OCI-LY3 (cell line): ENCODE measurements around the gene KRT1.

Source experiments
- H2AFZ ChIP-seq: fragments of 200-600, 300-600 bp; shearing (Covaris generic); 2 replicates; pipeline ENCODE4 v1.6.0; 2014; ENCODE audit warnings: antibody characterized with exemption, low read depth, low read length
- H3K27ac ChIP-seq: fragments of 200-600, 300-600 bp; sonication (generic); 2 replicates; pipeline ENCODE4 v1.5.1; 2014; ENCODE audit warnings: mild to moderate bottlenecking, low read length, moderate library complexity, mixed read lengths
- H3K27me3 ChIP-seq: fragments of 200-600, 300-600 bp; sonication (generic); 2 replicates; pipeline ENCODE4 v1.6.1; 2014; ENCODE audit warnings: low read depth, low read length, mixed read lengths
- H3K36me3 ChIP-seq: fragments of 200-600, 300-600 bp; sonication (generic); replicated peaks from 2 replicates; pipeline ENCODE3; 2014; ENCODE audit warnings: low read depth, low read length, mixed read lengths
- H3K4me1 ChIP-seq: fragments of 300-600, 200-600 bp; sonication (generic); 2 replicates; pipeline ENCODE4 v1.6.1; 2014; ENCODE audit warnings: low read length, mixed read lengths
- H3K4me2 ChIP-seq: fragments of 200-600, 300-600 bp; sonication (generic); 2 replicates; pipeline ENCODE4 v1.6.1; 2014; ENCODE audit warnings: low read length, mixed read lengths
- H3K4me3 ChIP-seq: fragments of 300-600, 200-600 bp; sonication (generic); 2 replicates; pipeline ENCODE4 v1.5.1; 2014; ENCODE audit warnings: antibody characterized with exemption, mild to moderate bottlenecking, low read length, moderate library complexity
- H3K79me2 ChIP-seq: fragments of 300-600, 200-600 bp; shearing (Covaris generic); 2 replicates; pipeline ENCODE4 v1.6.1; 2014; ENCODE audit warnings: mild to moderate bottlenecking, low read length, mixed read lengths
- H3K9ac ChIP-seq: fragments of 300-600, 200-600 bp; shearing (Covaris generic); 2 replicates; pipeline ENCODE4 v1.6.0; 2014; ENCODE audit warnings: mild to moderate bottlenecking, low read length, moderate library complexity
- H3K9me3 ChIP-seq: fragments of 200-600, 300-600 bp; shearing (Covaris generic); 2 replicates; pipeline ENCODE4 v1.6.1; 2014; ENCODE audit warnings: low read length, mixed read lengths; ENCODE audit not compliant: insufficient read depth
- H4K20me1 ChIP-seq: fragments of 200-600, 300-600 bp; sonication (generic); 2 replicates; pipeline ENCODE4 v1.6.1; 2016; ENCODE audit warnings: low read length, mixed read lengths; ENCODE audit not compliant: insufficient read depth
- EZH2phosphoT487 ChIP-seq: fragments of 200-600 bp; shearing (Covaris generic); IDR thresholded peaks from 2 replicates; pipeline ENCODE4 v1.6.1; 2018; ENCODE audit warnings: antibody characterized with exemption, mixed run types, low read depth
- TF ChIP-seq, protein P1 (sequence below): fragments of 200-600, 300-600 bp; sonication (generic); IDR thresholded peaks from 2 replicates; pipeline ENCODE4 v1.5.1; 2014; ENCODE audit warnings: antibody characterized with exemption, low read length, low read depth

Gene KRT1

GRCh38 chr12:52686063-52686462, 5.9 kb upstream of the KRT1 start:
- Histone ChIP-seq H3K4me1 (no peaks in the 10 kb centered on the region), H3K4me3 (no peak overlapping the region), H3K27me3 (peaks cover 67% of the 10 kb centered on the region), H3K9ac (no peak overlapping the region), H3K36me3 (no peaks in the 10 kb centered on the region), H3K4me2 (no peak overlapping the region), H2AFZ (no peak overlapping the region), H3K79me2 (no peaks in the 10 kb centered on the region), H3K27ac (no peak overlapping the region), H4K20me1 (no peaks in the 10 kb centered on the region), H3K9me3 (no peaks in the 10 kb centered on the region)
- no peak for TF ChIP-seq EZH2phosphoT487
- TF ChIP-seq, protein P1, sequence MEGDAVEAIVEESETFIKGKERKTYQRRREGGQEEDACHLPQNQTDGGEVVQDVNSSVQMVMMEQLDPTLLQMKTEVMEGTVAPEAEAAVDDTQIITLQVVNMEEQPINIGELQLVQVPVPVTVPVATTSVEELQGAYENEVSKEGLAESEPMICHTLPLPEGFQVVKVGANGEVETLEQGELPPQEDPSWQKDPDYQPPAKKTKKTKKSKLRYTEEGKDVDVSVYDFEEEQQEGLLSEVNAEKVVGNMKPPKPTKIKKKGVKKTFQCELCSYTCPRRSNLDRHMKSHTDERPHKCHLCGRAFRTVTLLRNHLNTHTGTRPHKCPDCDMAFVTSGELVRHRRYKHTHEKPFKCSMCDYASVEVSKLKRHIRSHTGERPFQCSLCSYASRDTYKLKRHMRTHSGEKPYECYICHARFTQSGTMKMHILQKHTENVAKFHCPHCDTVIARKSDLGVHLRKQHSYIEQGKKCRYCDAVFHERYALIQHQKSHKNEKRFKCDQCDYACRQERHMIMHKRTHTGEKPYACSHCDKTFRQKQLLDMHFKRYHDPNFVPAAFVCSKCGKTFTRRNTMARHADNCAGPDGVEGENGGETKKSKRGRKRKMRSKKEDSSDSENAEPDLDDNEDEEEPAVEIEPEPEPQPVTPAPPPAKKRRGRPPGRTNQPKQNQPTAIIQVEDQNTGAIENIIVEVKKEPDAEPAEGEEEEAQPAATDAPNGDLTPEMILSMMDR: no peak

DNA sequence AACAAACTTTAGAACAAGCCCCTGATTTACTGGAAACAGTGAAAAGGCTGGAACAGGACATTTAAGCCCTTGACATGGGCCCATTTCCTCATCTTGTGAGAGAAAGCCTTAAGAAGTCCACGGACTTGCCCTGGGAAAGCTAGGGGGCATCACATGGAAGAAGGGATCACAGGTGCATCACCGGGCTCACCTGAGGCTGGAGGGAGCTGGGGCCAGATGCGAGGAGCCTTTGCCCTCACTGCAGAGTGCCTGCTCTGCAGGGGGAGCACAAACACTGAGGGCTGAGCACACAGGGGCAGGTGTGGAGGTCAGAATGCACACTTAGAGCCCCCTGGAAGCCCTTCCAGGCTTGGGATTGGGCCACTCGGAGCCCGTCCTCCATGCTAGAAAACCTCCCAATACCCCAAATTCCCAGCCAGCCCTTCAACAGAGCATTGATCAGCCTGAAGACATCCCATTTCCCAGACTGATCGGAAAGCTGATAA, 5.2 kb upstream of the KRT1 start:
- H3K9ac ChIP-seq: no peak overlapping the region
- H3K27me3 ChIP-seq: peaks cover 69% of the 10 kb centered on the region
- no peak overlapping the region for H3K27ac ChIP-seq
- H3K36me3 ChIP-seq: no peaks in the 10 kb centered on the region
- no peak overlapping the region for H3K4me2 ChIP-seq
- H2AFZ ChIP-seq: no peak overlapping the region
- no peaks in the 10 kb centered on the region for H3K9me3 ChIP-seq
- no peak for TF ChIP-seq EZH2phosphoT487
- TF ChIP-seq, protein P1: no peak
- H3K4me1 ChIP-seq: no peaks in the 10 kb centered on the region
- H3K4me3 ChIP-seq: no peak overlapping the region
- no peaks in the 10 kb centered on the region for H4K20me1 ChIP-seq
- no peaks in the 10 kb centered on the region for H3K79me2 ChIP-seq

- Histone ChIP-seq H3K27ac (no peak overlapping the region), H3K4me1 (no peaks in the 10 kb centered on the region), H2AFZ (no peak overlapping the region), H3K9ac (no peak overlapping the region), H3K27me3 (peaks cover 69% of the 10 kb centered on the region), H3K4me2 (no peak overlapping the region), H3K4me3 (no peak overlapping the region), H3K36me3 (no peaks in the 10 kb centered on the region), H3K9me3 (no peaks in the 10 kb centered on the region), H4K20me1 (no peaks in the 10 kb centered on the region), H3K79me2 (no peaks in the 10 kb centered on the region)
- TF ChIP-seq, protein P1: no peak
- TF ChIP-seq EZH2phosphoT487: no peak
Measured at GRCh38 chr12:52684431-52684830, 4.2 kb upstream of the KRT1 start.

GRCh38 chr12:52683575-52684300, 3.5 kb upstream of the KRT1 start:
- no peak overlapping the region for H3K4me3 ChIP-seq
- H3K27me3 ChIP-seq: peaks cover 74% of the 10 kb centered on the region
- no peaks in the 10 kb centered on the region for H3K36me3 ChIP-seq
- no peak overlapping the region for H3K27ac ChIP-seq
- no peak overlapping the region for H2AFZ ChIP-seq
- H3K79me2 ChIP-seq: no peaks in the 10 kb centered on the region
- TF ChIP-seq EZH2phosphoT487: no peak
- TF ChIP-seq, protein P1: no peak
- no peaks in the 10 kb centered on the region for H3K4me1 ChIP-seq
- no peak overlapping the region for H3K9ac ChIP-seq
- no peak overlapping the region for H3K4me2 ChIP-seq
- H4K20me1 ChIP-seq: no peaks in the 10 kb centered on the region
- no peaks in the 10 kb centered on the region for H3K9me3 ChIP-seq
